Hepatocyte (in vitro differentiated cells): Measurements from ENCODE around the gene SMARCD2. TPM values are rescaled to one million over a fixed set of nuclear protein-coding genes. Genes with fewer than 3 reads are reported as not detected.

Experiments used
- DNase-seq: peaks from one replicate; pipeline ENCODE4 v3.0.0-alpha.2; 2016; ENCODE audit warnings: low spot score
- H2AFZ ChIP-seq: fragments of 200-600 bp; sonication (generic); 2 replicates; pipeline ENCODE4 v1.6.0; 2016; ENCODE audit warnings: antibody characterized with exemption, mild to moderate bottlenecking
- H3K27ac ChIP-seq: fragments of 200-600 bp; sonication (generic); 2 replicates; pipeline ENCODE4 v1.5.1; 2016; ENCODE audit warnings: mild to moderate bottlenecking
- H3K27me3 ChIP-seq: fragments of 200-600 bp; sonication (generic); 2 replicates; pipeline ENCODE4 v1.6.1; 2016
- H3K36me3 ChIP-seq: fragments of 200-600 bp; sonication (generic); replicated peaks from 2 replicates; pipeline ENCODE4 v1.5.1; 2016; ENCODE audit warnings: low read depth; ENCODE audit not compliant: insufficient read depth
- H3K4me1 ChIP-seq: fragments of 200-600 bp; sonication (generic); 2 replicates; pipeline ENCODE4 v1.5.1; 2016; ENCODE audit warnings: mild to moderate bottlenecking, moderate library complexity; ENCODE audit not compliant: insufficient read depth
- H3K4me2 ChIP-seq: fragments of 200-600 bp; sonication (generic); 2 replicates; pipeline ENCODE4 v1.6.0; 2016
- H3K4me3 ChIP-seq: fragments of 200-600 bp; sonication (generic); 2 replicates; pipeline ENCODE4 v1.5.1; 2016; ENCODE audit warnings: mild to moderate bottlenecking
- H3K79me2 ChIP-seq: fragments of 200-600 bp; sonication (generic); 2 replicates; pipeline ENCODE4 v1.6.0; 2017; ENCODE audit warnings: mild to moderate bottlenecking
- H3K9me2 ChIP-seq: fragments of 200-600 bp; sonication (generic); replicated peaks from 2 replicates; pipeline ENCODE4 v1.6.0; 2017; ENCODE audit warnings: mild to moderate bottlenecking; ENCODE audit not compliant: insufficient read depth
- H3K9me3 ChIP-seq: fragments of 200-600 bp; sonication (generic); 2 replicates; pipeline ENCODE4 v1.5.1; 2016; ENCODE audit warnings: low read depth, mild to moderate bottlenecking
- H4K20me1 ChIP-seq: fragments of 200-600 bp; sonication (generic); 2 replicates; pipeline ENCODE4 v1.6.0; 2016; ENCODE audit warnings: mild to moderate bottlenecking; ENCODE audit not compliant: insufficient read depth, poor library complexity, severe bottlenecking
- CTCF ChIP-seq: fragments of 200-600 bp; sonication (generic); IDR thresholded peaks from 2 replicates; pipeline ENCODE4 v1.5.1; 2016; ENCODE audit warnings: antibody characterized with exemption, mild to moderate bottlenecking; ENCODE audit not compliant: poor library complexity
- EZH2 ChIP-seq: fragments of 200-600 bp; sonication (generic); IDR thresholded peaks from 2 replicates; pipeline ENCODE4 v1.6.1; 2016; ENCODE audit warnings: antibody characterized with exemption, mild to moderate bottlenecking, borderline replicate concordance
- EZH2phosphoT487 ChIP-seq: fragments of 200-600 bp; sonication (generic); IDR thresholded peaks from one replicate; pipeline ENCODE4 v1.6.1; 2018; ENCODE audit warnings: antibody characterized with exemption, mild to moderate bottlenecking, low read depth, moderate library complexity; ENCODE audit not compliant: unreplicated experiment, severe bottlenecking
- WGBS: methylation state at CpG from one replicate; pipeline ENCODE4 v1.1.6; 2016; ENCODE audit warnings: low lambda C conversion rate; ENCODE audit errors: missing lambda C conversion rate; 5-methylcytosine and 5-hydroxymethylcytosine counted together
- polyA plus RNA-seq: library from polyadenylated mRNA; unstranded; fragments of >200 nt; fragmentation: Nextera tagmentation; extraction: Ambion mirVana; gene quantifications from 2 replicates; pipeline ENCODE4 v1.2.1, GENCODE V29; 2016
- total RNA-seq: library from RNA; depleted of rRNA; stranded (reverse); fragments of >200 nt; gene quantifications from 2 replicates; pipeline ENCODE4 v1.2.3, GENCODE V29; 2014

Gene SMARCD2
- total and polyA plus RNA-seq, 2 experiments from 2014 or later = 52.9 to 65.7 TPM

GRCh38 chr17:63848834-63849689 is 6.6 kb upstream of the SMARCD2 start:
- H3K4me2 ChIP-seq = peak overlapping the region; percentile 82
- H3K27ac ChIP-seq = no peak overlapping the region

DNA sequence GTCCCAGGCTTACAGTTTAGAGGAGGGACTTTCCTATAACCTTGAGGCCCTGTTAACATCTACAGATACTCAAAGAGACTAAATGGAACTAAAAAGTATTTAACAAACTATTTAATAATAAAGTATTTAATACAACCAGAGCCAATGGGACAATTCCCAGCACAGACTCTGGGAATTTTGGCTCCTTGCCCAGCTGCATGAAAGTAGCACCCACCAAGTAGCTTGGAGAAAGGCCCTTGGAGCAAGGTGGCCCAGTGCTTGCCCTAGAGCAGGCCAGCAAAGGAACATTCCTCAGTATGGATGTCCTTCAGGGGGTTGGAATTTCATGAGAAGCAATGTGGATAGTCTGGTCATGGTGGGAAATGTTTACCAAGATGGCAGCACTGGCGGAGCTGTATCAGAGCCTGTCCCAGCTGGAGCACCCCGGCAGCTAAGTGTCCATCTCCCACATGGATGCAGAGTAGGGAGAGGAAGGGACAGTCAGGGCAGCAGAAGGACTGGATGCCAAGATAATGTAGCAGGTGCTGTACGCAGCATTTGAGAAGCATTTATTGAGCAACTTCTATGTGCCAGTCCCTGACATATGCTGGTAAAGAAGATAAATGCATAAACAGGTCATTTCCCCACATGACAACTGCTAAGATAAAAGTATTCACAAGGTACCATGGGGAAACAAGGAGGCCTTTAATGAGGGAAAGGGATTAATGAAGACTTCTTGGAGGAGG is 5.2 kb upstream of the SMARCD2 start:
- no peak for TF ChIP-seq EZH2phosphoT487
- TF ChIP-seq EZH2 = no peak
- TF ChIP-seq CTCF = no peak
- Histone ChIP-seq H3K27me3 (no peaks in the 10 kb centered on the region), H3K36me3 (no peaks in the 10 kb centered on the region), H3K4me2 (no peak overlapping the region), H2AFZ (no peak overlapping the region), H3K27ac (no peak overlapping the region), H3K79me2 (no peaks in the 10 kb centered on the region), H3K9me2 (no peaks in the 10 kb centered on the region), H3K4me3 (no peak overlapping the region), H3K9me3 (no peaks in the 10 kb centered on the region), H4K20me1 (no peaks in the 10 kb centered on the region), H3K4me1 (peaks cover 5% of the 10 kb centered on the region)
- no peak for DNase-seq
- 98% methylated on average over 3 of the region's 3 CpGs for WGBS

More at GRCh38 chr17:63848834-63849689, 6.6 kb upstream of the SMARCD2 start:
- 33% methylated on average over 68 of the region's 82 CpGs for WGBS
- no peaks in the 10 kb centered on the region for H3K36me3 ChIP-seq
- H3K4me1 ChIP-seq = peaks cover 5% of the 10 kb centered on the region
- no peaks in the 10 kb centered on the region for H3K9me3 ChIP-seq
- H3K79me2 ChIP-seq = no peaks in the 10 kb centered on the region
- no peak overlapping the region for H3K4me3 ChIP-seq
- H4K20me1 ChIP-seq = no peaks in the 10 kb centered on the region
- no peaks in the 10 kb centered on the region for H3K9me2 ChIP-seq
- TF ChIP-seq EZH2phosphoT487 (no peak), CTCF (peak; percentile 71)
- peak; percentile 94 for DNase-seq
- peak overlapping the region; percentile 84 for H2AFZ ChIP-seq
- no peaks in the 10 kb centered on the region for H3K27me3 ChIP-seq

GRCh38 chr17:63845509-63845908 is 3.0 kb upstream of the SMARCD2 start:
- no peaks in the 10 kb centered on the region for H3K27me3 ChIP-seq
- H3K4me2 ChIP-seq = no peak overlapping the region
- no peak overlapping the region for H3K4me3 ChIP-seq
- H3K36me3 ChIP-seq = no peaks in the 10 kb centered on the region
- no peak overlapping the region for H3K27ac ChIP-seq
- H2AFZ ChIP-seq = no peak overlapping the region
- peaks cover 9% of the 10 kb centered on the region for H4K20me1 ChIP-seq
- no peaks in the 10 kb centered on the region for H3K9me2 ChIP-seq
- no peak for DNase-seq
- peaks cover 15% of the 10 kb centered on the region for H3K4me1 ChIP-seq
- 96% methylated on average over 1 of the region's 1 CpG for WGBS
- H3K9me3 ChIP-seq = no peaks in the 10 kb centered on the region
- H3K79me2 ChIP-seq = peaks cover 17% of the 10 kb centered on the region
- no peak for TF ChIP-seq CTCF
- no peak for TF ChIP-seq EZH2phosphoT487
- no peak for TF ChIP-seq EZH2
